SJSA1 (cell line): ENCODE data around the gene GMPR2. TPM values are rescaled to one million over a fixed set of nuclear protein-coding genes. Genes with fewer than 3 reads are reported as not detected.

ENCODE experiments used
- DNase-seq, 2 experiments: peaks; one replicate each; pipeline ENCODE4 v3.0.0-alpha.2; 2015 to 2020; ENCODE audit warnings: low spot score in 2 of 2, low read depth in 1 of 2
- H3K27ac ChIP-seq: fragments of 250-450 bp; sonication (Bioruptor Pico); 2 replicates; pipeline ENCODE4 v1.5.1; 2020; ENCODE audit warnings: mild to moderate bottlenecking, moderate library complexity
- H3K27me3 ChIP-seq: fragments of 250-450 bp; sonication (Bioruptor Pico); replicated peaks from 2 replicates; pipeline ENCODE4 v1.5.1; 2020; ENCODE audit warnings: mild to moderate bottlenecking, moderate library complexity
- H3K36me3 ChIP-seq: fragments of 250-450 bp; sonication (Bioruptor Pico); 2 replicates; pipeline ENCODE4 v1.5.1; 2020; ENCODE audit warnings: mild to moderate bottlenecking
- H3K4me1 ChIP-seq: fragments of 250-450 bp; sonication (Bioruptor Pico); replicated peaks from 2 replicates; pipeline ENCODE4 v1.6.1; 2021; ENCODE audit warnings: mild to moderate bottlenecking
- H3K4me3 ChIP-seq: fragments of 250-450 bp; sonication (Bioruptor Pico); 2 replicates; pipeline ENCODE4 v1.5.1; 2020; ENCODE audit warnings: mild to moderate bottlenecking
- H3K9me3 ChIP-seq: fragments of 250-450 bp; sonication (Bioruptor Pico); replicated peaks from 2 replicates; pipeline ENCODE4 v1.5.1; 2020; ENCODE audit warnings: mild to moderate bottlenecking
- total RNA-seq: library from RNA; depleted of rRNA; stranded (reverse); fragments of >200 nt; shearing (Covaris generic); gene quantifications from 2 replicates; pipeline ENCODE4 v1.2.3, GENCODE V29; 2014

Gene GMPR2
- total RNA-seq, 1 experiment from 2014 or later = 64.8 TPM

DNA sequence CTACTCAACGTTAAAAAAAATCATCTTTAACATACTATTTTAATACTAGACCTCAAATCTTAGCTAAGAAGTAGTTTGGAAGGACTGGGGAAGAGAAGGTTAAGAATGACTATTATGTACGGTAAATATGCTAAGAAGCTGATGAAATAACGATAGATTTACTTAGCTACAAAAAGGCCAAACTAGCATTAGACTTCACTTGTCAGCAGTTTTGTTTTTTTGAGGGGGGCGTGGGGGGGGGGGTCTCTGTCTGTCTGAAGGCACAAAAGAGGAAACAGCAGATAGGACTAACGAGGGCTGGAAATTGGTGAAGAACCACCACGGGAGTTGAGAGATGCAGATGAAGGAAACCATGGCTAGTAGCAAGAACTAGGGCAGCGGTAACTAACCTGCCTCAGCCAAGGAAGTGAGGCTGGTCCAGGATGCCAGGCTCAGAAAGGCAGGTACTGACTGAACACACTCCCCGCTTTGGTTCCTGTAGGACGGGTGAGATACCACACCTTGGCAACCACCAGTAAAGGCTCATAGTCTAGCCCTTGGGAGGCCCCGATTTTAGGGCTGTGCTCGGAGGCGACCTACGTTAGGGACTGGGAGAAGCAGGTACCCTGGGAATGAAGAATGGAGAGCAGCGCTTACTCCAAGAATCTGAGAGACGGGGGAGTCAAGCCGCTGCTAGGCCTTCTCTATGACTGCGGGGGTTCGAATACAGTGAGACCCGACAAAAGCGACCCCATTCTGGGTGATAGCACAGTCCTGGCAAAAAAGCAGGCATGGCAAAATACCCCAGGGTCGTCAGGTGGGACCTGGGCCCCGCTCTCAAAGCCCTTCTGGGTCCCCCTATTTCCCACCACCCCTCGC is 1.2 kb upstream of the GMPR2 start:
- peaks cover 40% of the 10 kb centered on the region for H3K36me3 ChIP-seq
- no peaks in the 10 kb centered on the region for H3K9me3 ChIP-seq
- H3K27ac ChIP-seq = peak overlapping the region; percentile 76; the same call in 1 of the 2 replicates
- no peak for DNase-seq
- peaks cover 19% of the 10 kb centered on the region for H3K4me1 ChIP-seq
- no peaks in the 10 kb centered on the region for H3K27me3 ChIP-seq
- H3K4me3 ChIP-seq = peak overlapping the region; percentile 60

DNA sequence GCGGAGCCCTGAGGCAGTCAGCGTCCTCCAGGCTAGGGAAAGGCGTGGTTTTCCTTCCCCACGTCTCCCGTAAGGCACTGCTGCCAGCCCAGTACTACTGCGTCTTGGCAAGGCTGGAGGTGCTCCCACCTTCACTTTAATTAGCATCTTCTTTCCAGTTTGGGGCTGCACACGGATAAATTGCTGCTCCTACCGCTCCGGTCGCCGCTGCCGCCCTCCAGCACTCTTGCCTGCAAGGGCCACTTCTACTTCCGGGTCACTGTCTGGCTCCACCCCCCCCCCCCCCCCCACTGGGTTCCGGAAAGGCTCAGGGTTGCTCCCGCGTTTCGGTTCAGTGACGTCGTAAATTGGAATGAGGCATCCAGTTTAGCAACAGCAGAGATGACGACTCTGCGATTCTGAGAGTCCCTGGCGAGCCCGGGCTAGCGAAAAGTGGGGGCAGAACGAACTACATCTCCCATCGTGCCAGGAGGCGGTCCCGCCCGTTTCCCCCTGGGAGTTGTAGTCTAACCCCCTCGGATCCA is 546 bp upstream of the GMPR2 start, which contains the start of gene NEDD8:
TSS of gene NEDD8 (minus strand) at position 247 of the 524 bp plus-strand sequence. CDS start at position 147, 100 bp downstream.
- Histone ChIP-seq H3K4me3 (peak within 1 kb of the TSS; percentile 60), H3K27me3 (no peaks in the 10 kb centered on the region), H3K4me1 (peaks cover 19% of the 10 kb centered on the region), H3K9me3 (no peaks in the 10 kb centered on the region), H3K27ac (peak within 1 kb of the TSS; percentile 76), H3K36me3 (peaks cover 46% of the 10 kb centered on the region)
- peak; percentile 91 to 93 for DNase-seq

GRCh38 chr14:24233538-24233866 is 773 bp downstream of the GMPR2 start:
- H3K36me3 ChIP-seq = peaks cover 52% of the 10 kb centered on the region
- H3K27me3 ChIP-seq = no peaks in the 10 kb centered on the region
- H3K4me1 ChIP-seq = peaks cover 19% of the 10 kb centered on the region
- DNase-seq = no peak
- peak overlapping the region; percentile 60 for H3K4me3 ChIP-seq
- no peaks in the 10 kb centered on the region for H3K9me3 ChIP-seq
- H3K27ac ChIP-seq = no peak overlapping the region

DNA sequence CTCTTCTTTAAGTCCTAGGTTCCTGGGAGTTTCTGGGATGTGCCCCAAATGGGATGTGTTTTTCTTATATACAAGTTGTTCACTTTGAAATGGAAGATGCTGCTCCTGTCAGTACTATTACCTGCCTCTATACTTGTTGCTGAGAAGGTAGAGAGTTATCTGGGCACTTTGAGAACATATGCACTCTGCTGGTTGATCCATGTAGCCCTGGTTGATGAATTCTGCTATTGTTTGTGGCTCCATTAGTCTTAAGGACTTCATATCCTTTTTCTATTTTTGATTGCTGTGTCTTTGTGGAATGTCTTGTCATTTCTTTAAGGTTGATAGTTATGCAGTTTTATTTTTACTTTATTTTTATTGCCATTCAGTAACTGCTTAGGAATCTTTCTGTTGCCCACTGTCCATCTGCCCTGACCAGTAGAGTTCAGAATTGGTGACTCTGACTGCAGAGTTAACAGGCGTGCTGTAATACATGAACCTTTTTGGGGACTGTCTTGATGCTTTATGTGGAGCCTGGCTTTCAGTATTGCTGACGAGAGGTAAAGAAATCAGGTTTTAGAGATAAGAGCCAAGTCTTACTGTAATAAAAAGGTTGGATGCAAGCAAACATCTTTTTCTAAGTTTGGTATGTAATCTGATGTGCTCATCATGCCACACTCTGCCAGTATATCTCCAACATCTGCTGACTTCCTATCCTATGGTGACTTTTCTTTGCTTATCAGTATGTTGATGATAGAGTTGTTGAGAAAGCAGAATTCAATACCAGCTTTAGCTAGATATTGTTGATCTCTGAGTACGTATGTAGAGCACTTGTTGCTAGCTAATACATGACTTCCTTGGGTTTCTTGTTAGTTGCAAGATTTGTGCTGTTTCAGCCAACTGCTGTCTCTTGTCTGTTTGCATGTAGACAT is 1.6 kb downstream of the GMPR2 start:
- no peak overlapping the region for H3K4me3 ChIP-seq
- H3K4me1 ChIP-seq = peaks cover 19% of the 10 kb centered on the region
- H3K27ac ChIP-seq = no peak overlapping the region
- DNase-seq = no peak
- H3K27me3 ChIP-seq = no peaks in the 10 kb centered on the region
- no peaks in the 10 kb centered on the region for H3K9me3 ChIP-seq
- H3K36me3 ChIP-seq = peaks cover 60% of the 10 kb centered on the region

DNA sequence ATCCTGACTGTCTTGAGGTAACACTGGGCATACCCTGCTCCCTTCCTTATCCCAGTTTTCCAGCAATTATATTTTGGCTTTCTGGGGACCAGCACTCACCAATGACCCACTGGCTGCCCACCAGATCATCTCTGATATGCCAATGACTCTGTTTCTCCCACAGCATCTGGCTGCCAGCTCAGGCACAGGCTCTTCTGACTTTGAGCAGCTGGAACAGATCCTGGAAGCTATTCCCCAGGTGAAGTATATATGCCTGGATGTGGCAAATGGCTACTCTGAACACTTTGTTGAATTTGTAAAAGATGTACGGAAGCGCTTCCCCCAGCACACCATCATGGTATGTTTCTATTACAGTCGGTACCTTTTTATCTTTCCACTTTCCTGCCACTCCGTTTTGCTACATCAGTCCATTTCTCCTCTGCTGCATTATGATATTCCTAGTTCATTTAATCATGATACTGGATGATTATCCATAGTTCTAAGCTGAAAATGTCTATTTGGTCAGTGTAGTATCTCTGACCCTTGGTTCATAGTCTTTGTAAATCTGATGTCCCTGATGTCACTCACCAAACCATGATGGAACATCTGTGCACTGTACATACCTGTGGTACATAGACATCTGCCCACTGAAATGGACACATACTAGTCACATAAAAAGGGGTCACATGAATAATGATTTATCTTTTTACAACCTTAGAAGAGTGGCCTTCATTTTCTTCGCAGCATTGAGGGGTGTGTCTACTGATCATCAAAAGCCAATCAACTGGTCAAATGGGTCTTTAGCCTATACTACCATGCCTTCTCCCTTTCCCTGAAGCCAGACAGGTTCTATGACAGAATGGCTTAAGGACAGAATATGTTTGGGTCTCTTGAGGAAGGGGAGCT is 3.3 kb downstream of the GMPR2 start:
- DNase-seq = no peak
- no peaks in the 10 kb centered on the region for H3K27me3 ChIP-seq
- H3K4me3 ChIP-seq = no peak overlapping the region
- H3K9me3 ChIP-seq = no peaks in the 10 kb centered on the region
- H3K4me1 ChIP-seq = peaks cover 18% of the 10 kb centered on the region
- H3K36me3 ChIP-seq = peaks cover 71% of the 10 kb centered on the region
- no peak overlapping the region for H3K27ac ChIP-seq

DNA sequence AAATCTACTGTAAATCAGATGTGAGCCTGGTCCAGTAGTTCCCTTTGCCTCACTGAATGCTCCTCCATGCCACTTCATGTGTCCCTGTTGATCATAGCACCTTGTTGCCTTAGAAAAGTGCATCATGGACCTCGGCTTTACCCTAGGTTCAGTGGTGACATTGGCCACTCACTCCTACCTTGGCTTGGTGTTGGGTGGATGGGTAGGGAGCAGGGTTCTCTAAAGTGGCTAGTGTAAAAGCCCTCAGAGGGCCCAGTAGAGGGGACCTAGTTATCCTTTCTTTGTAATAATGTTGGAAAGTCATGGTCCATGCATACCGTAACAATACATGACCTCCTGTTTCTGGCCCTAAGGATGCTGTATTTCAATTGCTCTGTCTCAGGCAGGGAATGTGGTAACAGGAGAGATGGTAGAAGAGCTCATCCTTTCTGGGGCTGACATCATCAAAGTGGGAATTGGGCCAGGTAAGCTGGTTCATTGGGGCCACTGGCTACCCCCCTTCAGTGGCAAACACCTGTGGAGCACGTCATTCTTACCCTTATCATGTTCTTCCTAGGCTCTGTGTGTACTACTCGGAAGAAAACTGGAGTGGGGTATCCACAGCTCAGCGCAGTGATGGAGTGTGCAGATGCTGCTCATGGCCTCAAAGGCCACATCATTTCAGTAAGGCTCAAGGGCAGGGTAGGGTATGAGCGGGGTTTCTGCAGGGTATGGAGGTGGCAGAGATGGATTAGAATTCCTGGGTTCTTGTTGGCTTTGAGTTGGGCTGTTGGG is 4.1 kb downstream of the GMPR2 start:
- Histone ChIP-seq H3K27me3 (no peaks in the 10 kb centered on the region), H3K4me1 (peaks cover 20% of the 10 kb centered on the region), H3K36me3 (peaks cover 75% of the 10 kb centered on the region), H3K4me3 (no peak overlapping the region), H3K9me3 (no peaks in the 10 kb centered on the region), H3K27ac (no peak overlapping the region)
- DNase-seq = no peak

GRCh38 chr14:24237463-24237955 is 4.8 kb downstream of the GMPR2 start:
- H3K27me3 ChIP-seq = no peaks in the 10 kb centered on the region
- H3K9me3 ChIP-seq = no peaks in the 10 kb centered on the region
- H3K27ac ChIP-seq = no peak overlapping the region
- peaks cover 75% of the 10 kb centered on the region for H3K36me3 ChIP-seq
- no peak overlapping the region for H3K4me3 ChIP-seq
- H3K4me1 ChIP-seq = peaks cover 20% of the 10 kb centered on the region
- DNase-seq = no peak

DNA sequence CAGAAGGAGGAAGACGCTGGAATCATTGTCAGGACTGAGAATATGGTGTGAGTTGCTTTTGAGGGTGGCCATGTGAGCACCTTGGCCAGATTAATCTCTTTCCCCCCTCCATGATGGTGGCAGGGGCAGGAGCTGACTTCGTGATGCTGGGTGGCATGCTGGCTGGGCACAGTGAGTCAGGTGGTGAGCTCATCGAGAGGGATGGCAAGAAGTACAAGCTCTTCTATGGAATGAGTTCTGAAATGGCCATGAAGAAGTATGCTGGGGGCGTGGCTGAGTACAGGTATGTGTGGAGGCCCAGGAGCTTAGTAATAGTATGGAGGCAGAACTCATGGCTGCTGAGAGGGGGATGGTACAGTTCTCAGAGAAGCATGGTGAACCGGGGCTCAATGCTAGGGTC is 5.4 kb downstream of the GMPR2 start:
- no peak for DNase-seq
- Histone ChIP-seq H3K4me1 (peaks cover 21% of the 10 kb centered on the region), H3K27me3 (no peaks in the 10 kb centered on the region), H3K36me3 (peaks cover 75% of the 10 kb centered on the region), H3K4me3 (no peak overlapping the region), H3K9me3 (no peaks in the 10 kb centered on the region), H3K27ac (no peak overlapping the region)

- Histone ChIP-seq H3K36me3 (peaks cover 75% of the 10 kb centered on the region), H3K27ac (no peak overlapping the region), H3K9me3 (no peaks in the 10 kb centered on the region), H3K27me3 (no peaks in the 10 kb centered on the region), H3K4me3 (no peak overlapping the region), H3K4me1 (peaks cover 22% of the 10 kb centered on the region)
- DNase-seq = no peak
Observed at GRCh38 chr14:24238527-24239037, 5.9 kb downstream of the GMPR2 start.

- Histone ChIP-seq H3K27ac (no peak overlapping the region), H3K36me3 (peaks cover 61% of the 10 kb centered on the region), H3K27me3 (no peaks in the 10 kb centered on the region), H3K4me1 (peaks cover 12% of the 10 kb centered on the region), H3K4me3 (no peak overlapping the region), H3K9me3 (no peaks in the 10 kb centered on the region)
- no peak for DNase-seq
Observed at GRCh38 chr14:24240110-24240918, 7.6 kb downstream of the GMPR2 start.

GRCh38 chr14:24241829-24242443 is 9.2 kb downstream of the GMPR2 start:
- no peaks in the 10 kb centered on the region for H3K27me3 ChIP-seq
- H3K36me3 ChIP-seq = peaks cover 45% of the 10 kb centered on the region
- H3K9me3 ChIP-seq = no peaks in the 10 kb centered on the region
- DNase-seq = peak; percentile 95 to 99
- peak overlapping the region; percentile 97 for H3K27ac ChIP-seq
- peaks cover 12% of the 10 kb centered on the region for H3K4me1 ChIP-seq
- H3K4me3 ChIP-seq = peak overlapping the region; percentile 52
